ENCODE results near the gene TEKT1. TPM values are rescaled to one million over a fixed set of nuclear protein-coding genes. Genes with fewer than 3 reads are reported as not detected.
"Not testable (repeated sequence)": the region's sequence is repeated elsewhere in the genome, so short reads cannot be mapped to it uniquely, and the experiment has no call there.

The TEKT1 gene
- not detected for total RNA-seq
- polyA plus RNA-seq (ENCODE audit: insufficient read depth in 1 of 8, insufficient read length in 8 of 8, low replicate concordance in 1 of 8) = under 1 TPM in 4 of 8 donors, not detected in 4; 0.07 to 0.43 (median 0.18) TPM
- long read RNA-seq, donor 1 = 0 reads
- long read RNA-seq, donor 2 = 0 reads
- long read RNA-seq, donor 3 = 0 reads
- long read RNA-seq, donor 4 = 0 reads
- long read RNA-seq, donor 5 = 0 reads
- long read RNA-seq, donor 6 = 0 reads
- long read RNA-seq, donor 7 = 0 reads
- long read RNA-seq, donor 8 = 0 reads
- long read RNA-seq, donor 9 = 0 reads
- long read RNA-seq, donor 10 = 0 reads
- long read RNA-seq, donor 11 = 0 reads

DNA sequence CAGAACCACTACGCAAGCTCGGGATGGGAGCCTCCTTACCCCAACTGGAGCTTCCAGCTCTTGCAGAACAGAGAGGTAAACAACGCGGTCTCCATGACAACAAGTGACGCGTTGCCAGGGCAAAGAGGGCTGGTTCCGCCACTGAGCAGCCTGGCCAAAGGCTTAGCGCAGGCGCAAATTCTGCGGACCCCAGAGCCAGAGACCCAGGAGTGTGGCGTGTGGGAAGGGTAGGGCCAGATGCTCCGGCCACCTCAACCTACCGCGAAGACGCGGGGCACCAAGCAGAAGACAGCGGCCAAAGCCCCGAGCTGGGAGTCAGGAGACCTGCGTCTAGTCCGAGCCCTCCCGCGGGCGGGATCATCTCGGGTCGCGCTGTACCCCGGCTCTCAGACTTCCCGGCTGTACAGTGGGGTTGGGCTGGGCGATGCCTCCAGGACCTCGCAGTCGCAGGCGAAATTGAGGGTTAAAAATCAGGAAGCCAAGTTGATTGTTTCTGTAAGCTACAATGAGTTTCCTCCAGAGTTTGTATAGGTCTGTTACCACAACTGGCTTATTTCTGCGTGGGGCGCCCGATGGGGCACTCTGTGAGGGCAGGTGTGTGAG lies at the start of gene TEKT1:
Gene TEKT1 (minus strand): TSS at position 69 of the 603 bp plus-strand sequence. CDS start 1,353 bp downstream, outside the sequence.
- H3K9me3 ChIP-seq (replicated peaks; ENCODE audit: control insufficient read depth, low read depth, low read length) = no peaks in the 10 kb centered on the region
- DNase-seq = peak; percentile 79
- WGBS (ENCODE audit: insufficient coverage) = 2% methylated on average over 29 of the region's 35 CpGs
- H3K36me3 ChIP-seq (ENCODE audit: control insufficient read depth, insufficient read depth, low read length) = no peaks in the 10 kb centered on the region
- H3K4me1 ChIP-seq (ENCODE audit: control insufficient read depth, insufficient read depth, low read length) = peaks cover 8% of the 10 kb centered on the region
- H3K4me3 ChIP-seq (ENCODE audit: low read length) = peak within 1 kb of the TSS; percentile 8
- peaks cover 23% of the 10 kb centered on the region for H3K27me3 ChIP-seq (ENCODE audit: control insufficient read depth, insufficient read depth, low read length)
- H3K27ac ChIP-seq (ENCODE audit: low read length) = no peak within 1 kb of the TSS

DNA sequence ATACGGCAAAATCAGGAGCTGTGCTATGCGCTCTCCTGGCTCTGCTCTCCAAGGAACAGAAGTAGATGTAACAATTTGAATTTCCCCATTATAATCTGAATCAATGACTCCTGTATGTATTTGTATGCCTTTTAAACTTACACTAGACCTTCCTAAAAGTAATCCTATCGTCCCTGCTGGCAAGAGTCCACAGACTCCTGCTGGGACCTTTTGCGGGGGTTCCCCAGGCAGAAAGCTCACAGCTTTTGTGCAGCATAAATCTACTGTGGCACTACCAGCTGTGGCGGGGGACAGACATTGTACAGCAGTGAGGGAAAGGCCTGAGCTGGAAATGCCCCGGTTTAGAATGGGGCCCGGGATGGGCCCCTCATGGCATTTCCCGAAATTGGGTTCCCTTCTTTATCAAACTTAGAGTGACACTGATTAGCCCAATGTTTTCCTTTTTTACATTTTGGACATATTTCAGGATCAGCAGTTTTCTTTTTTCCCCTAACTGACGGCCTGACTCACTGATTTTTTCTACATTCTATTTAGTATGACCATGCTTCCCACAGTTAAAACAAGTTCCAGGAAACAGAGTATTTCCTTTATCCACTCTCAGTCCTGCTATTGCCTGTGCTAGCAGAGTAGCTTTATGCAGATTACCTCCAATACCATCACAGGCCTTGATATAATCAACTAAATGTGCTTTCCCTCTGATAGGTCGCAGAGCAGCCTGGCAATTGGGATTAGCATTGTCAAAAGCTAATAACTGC lies 47.9 kb upstream of the TEKT1 start:
- 51% methylated on average over 7 of the region's 10 CpGs for WGBS (ENCODE audit: insufficient coverage)
- DNase-seq; H3K9me3 ChIP-seq (replicated peaks; ENCODE audit: control insufficient read depth, low read depth, low read length); H3K36me3 ChIP-seq (ENCODE audit: control insufficient read depth, insufficient read depth, low read length); H3K27me3 ChIP-seq (ENCODE audit: control insufficient read depth, insufficient read depth, low read length); H3K27ac ChIP-seq (ENCODE audit: low read length); H3K4me1 ChIP-seq (ENCODE audit: control insufficient read depth, insufficient read depth, low read length); H3K4me3 ChIP-seq (ENCODE audit: low read length): not testable (repeated sequence)

DNA sequence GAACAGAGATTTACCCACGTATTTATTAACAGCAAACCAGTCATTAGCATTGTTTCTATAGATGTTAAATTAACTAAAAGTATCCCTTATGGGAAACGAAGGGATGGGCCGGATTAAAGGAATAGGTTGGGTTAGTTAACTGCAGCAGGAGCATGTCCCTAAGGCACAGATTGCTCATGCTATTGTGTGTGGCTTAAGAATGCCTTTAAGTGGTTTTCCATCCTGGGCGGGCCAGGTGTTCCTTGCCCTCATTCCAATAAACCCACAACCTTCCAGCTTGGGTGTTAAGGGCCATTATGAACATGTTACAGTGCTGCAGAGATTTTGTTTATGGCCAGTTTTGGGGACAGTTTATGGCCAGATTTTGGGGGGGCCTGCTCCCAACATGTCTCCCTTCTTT lies 43.7 kb upstream of the TEKT1 start:
- not testable (repeated sequence) for H3K4me3 ChIP-seq (ENCODE audit: low read length); H3K4me1 ChIP-seq (ENCODE audit: control insufficient read depth, insufficient read depth, low read length); H3K9me3 ChIP-seq (replicated peaks; ENCODE audit: control insufficient read depth, low read depth, low read length); H3K27me3 ChIP-seq (ENCODE audit: control insufficient read depth, insufficient read depth, low read length); DNase-seq; H3K27ac ChIP-seq (ENCODE audit: low read length); H3K36me3 ChIP-seq (ENCODE audit: control insufficient read depth, insufficient read depth, low read length)
- no CpG with 5 or more reads among the region's 4 CpGs for WGBS (ENCODE audit: insufficient coverage)

DNA sequence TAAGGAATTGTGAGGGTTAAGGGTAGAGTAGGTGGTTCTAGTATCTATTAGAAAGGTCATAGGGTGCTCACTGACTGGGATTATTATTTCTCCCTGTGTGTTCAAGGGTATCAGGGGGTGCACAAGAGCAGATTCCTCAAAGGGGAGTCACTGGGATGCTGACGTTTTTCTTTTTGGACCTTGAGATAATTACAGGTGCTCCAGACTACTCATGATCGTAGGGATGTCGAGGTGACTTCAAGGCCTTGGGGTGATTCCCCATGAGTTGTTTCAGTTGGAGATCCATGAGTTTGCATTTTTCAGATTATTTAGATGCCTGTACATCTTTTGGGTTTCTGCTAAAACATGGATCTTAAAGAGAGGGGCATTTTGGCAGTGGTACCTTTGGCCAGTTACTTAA lies 41.4 kb upstream of the TEKT1 start:
- Histone ChIP-seq H3K4me1 (ENCODE audit: control insufficient read depth, insufficient read depth, low read length) (no peaks in the 10 kb centered on the region), H3K36me3 (ENCODE audit: control insufficient read depth, insufficient read depth, low read length) (no peaks in the 10 kb centered on the region), H3K27me3 (ENCODE audit: control insufficient read depth, insufficient read depth, low read length) (peaks cover 2% of the 10 kb centered on the region), H3K27ac (ENCODE audit: low read length) (no peak overlapping the region), H3K4me3 (ENCODE audit: low read length) (no peak overlapping the region), H3K9me3 (replicated peaks; ENCODE audit: control insufficient read depth, low read depth, low read length) (no peaks in the 10 kb centered on the region)
- WGBS (ENCODE audit: insufficient coverage) = 95% methylated on average over 2 of the region's 3 CpGs
- no peak for DNase-seq

DNA sequence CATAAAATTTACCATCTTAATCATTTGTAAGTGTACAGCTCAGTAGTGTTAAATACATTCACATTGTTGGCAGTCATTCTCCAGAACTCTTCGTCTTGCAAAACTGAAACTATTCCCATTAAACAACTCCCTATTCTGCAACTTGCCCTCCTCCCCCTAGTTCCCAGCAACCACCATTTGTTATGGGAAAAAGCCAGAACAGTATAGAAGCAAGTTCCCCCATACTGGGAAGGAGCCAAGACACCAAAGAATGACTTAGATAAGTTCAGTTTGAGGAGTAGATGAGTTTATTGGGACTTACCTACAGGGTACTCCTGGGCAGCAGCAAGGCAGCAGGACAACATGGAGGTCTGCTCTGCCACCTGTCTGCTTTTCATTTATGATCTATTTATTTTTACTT lies 39.3 kb upstream of the TEKT1 start:
- H3K27me3 ChIP-seq (ENCODE audit: control insufficient read depth, insufficient read depth, low read length) = peaks cover 2% of the 10 kb centered on the region
- no peaks in the 10 kb centered on the region for H3K4me1 ChIP-seq (ENCODE audit: control insufficient read depth, insufficient read depth, low read length)
- no peak overlapping the region for H3K27ac ChIP-seq (ENCODE audit: low read length)
- no peak for DNase-seq
- no peaks in the 10 kb centered on the region for H3K36me3 ChIP-seq (ENCODE audit: control insufficient read depth, insufficient read depth, low read length)
- no CpG with 5 or more reads among the region's 1 CpG for WGBS (ENCODE audit: insufficient coverage)
- H3K9me3 ChIP-seq (replicated peaks; ENCODE audit: control insufficient read depth, low read depth, low read length) = no peaks in the 10 kb centered on the region
- no peak overlapping the region for H3K4me3 ChIP-seq (ENCODE audit: low read length)

GRCh38 chr17:6868582-6868981 lies 37.1 kb upstream of the TEKT1 start:
- no peak for DNase-seq
- H3K36me3 ChIP-seq (ENCODE audit: control insufficient read depth, insufficient read depth, low read length) = no peaks in the 10 kb centered on the region
- no peak overlapping the region for H3K27ac ChIP-seq (ENCODE audit: low read length)
- no peak overlapping the region for H3K4me3 ChIP-seq (ENCODE audit: low read length)
- 60% methylated on average over 1 of the region's 2 CpGs for WGBS (ENCODE audit: insufficient coverage)
- no peaks in the 10 kb centered on the region for H3K9me3 ChIP-seq (replicated peaks; ENCODE audit: control insufficient read depth, low read depth, low read length)
- peaks cover 2% of the 10 kb centered on the region for H3K27me3 ChIP-seq (ENCODE audit: control insufficient read depth, insufficient read depth, low read length)
- H3K4me1 ChIP-seq (ENCODE audit: control insufficient read depth, insufficient read depth, low read length) = no peaks in the 10 kb centered on the region

GRCh38 chr17:6867849-6868248 lies 36.3 kb upstream of the TEKT1 start:
- Histone ChIP-seq H3K36me3 (ENCODE audit: control insufficient read depth, insufficient read depth, low read length) (no peaks in the 10 kb centered on the region), H3K27ac (ENCODE audit: low read length) (no peak overlapping the region), H3K27me3 (ENCODE audit: control insufficient read depth, insufficient read depth, low read length) (peaks cover 4% of the 10 kb centered on the region), H3K9me3 (replicated peaks; ENCODE audit: control insufficient read depth, low read depth, low read length) (no peaks in the 10 kb centered on the region), H3K4me3 (ENCODE audit: low read length) (no peak overlapping the region), H3K4me1 (ENCODE audit: control insufficient read depth, insufficient read depth, low read length) (no peaks in the 10 kb centered on the region)
- WGBS (ENCODE audit: insufficient coverage) = 80% methylated on average over 3 of the region's 3 CpGs
- DNase-seq = no peak

DNA sequence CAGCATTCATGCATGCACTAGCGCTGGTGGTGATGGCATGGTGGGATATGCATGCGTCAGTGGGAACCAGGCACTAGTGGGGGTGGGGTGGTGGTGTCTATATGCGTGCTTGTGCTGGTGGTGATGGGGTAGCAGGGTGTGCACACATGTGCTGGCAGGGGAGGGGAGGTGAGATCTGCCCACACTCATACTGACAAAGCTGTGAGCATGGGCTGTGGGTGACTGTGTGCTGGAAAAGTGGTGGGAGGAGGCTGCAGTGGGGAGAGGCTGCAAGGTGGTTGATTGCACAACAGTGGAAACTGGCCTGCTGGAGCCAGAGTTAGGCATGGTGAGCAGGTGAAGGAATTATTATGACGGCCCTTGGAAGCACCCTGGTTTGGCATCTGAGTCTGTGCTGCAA lies 31.3 kb upstream of the TEKT1 start:
- WGBS (ENCODE audit: insufficient coverage) = 93% methylated on average over 4 of the region's 4 CpGs
- H3K9me3 ChIP-seq (replicated peaks; ENCODE audit: control insufficient read depth, low read depth, low read length) = no peaks in the 10 kb centered on the region
- no peak for DNase-seq
- peaks cover 4% of the 10 kb centered on the region for H3K27me3 ChIP-seq (ENCODE audit: control insufficient read depth, insufficient read depth, low read length)
- no peaks in the 10 kb centered on the region for H3K36me3 ChIP-seq (ENCODE audit: control insufficient read depth, insufficient read depth, low read length)
- no peak overlapping the region for H3K27ac ChIP-seq (ENCODE audit: low read length)
- no peak overlapping the region for H3K4me3 ChIP-seq (ENCODE audit: low read length)
- no peaks in the 10 kb centered on the region for H3K4me1 ChIP-seq (ENCODE audit: control insufficient read depth, insufficient read depth, low read length)

DNA sequence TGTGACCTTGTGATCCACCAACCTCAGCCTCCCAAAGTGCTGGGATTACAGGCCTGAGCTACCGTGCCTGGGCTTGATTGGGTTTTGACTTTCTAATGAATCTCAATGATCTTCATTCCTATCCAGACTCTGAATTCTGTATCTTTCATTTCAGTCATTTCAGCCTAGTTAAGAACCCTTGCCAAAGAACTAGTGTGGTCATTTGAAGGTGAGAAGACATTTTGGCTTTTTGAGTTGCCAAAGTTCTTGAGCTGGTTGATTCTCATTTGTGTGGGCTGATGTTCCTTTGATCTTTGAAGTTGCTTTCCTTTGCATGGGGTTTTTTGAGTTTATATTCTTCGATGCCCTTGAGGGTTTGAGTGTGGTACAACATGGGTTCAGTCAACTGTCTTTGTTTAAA lies 30.6 kb upstream of the TEKT1 start:
- H3K4me3 ChIP-seq (ENCODE audit: low read length) = no peak overlapping the region
- no peak overlapping the region for H3K27ac ChIP-seq (ENCODE audit: low read length)
- no CpG with 5 or more reads among the region's 2 CpGs for WGBS (ENCODE audit: insufficient coverage)
- H3K36me3 ChIP-seq (ENCODE audit: control insufficient read depth, insufficient read depth, low read length) = no peaks in the 10 kb centered on the region
- no peak for DNase-seq
- H3K27me3 ChIP-seq (ENCODE audit: control insufficient read depth, insufficient read depth, low read length) = peaks cover 4% of the 10 kb centered on the region
- no peaks in the 10 kb centered on the region for H3K4me1 ChIP-seq (ENCODE audit: control insufficient read depth, insufficient read depth, low read length)
- no peaks in the 10 kb centered on the region for H3K9me3 ChIP-seq (replicated peaks; ENCODE audit: control insufficient read depth, low read depth, low read length)

DNA sequence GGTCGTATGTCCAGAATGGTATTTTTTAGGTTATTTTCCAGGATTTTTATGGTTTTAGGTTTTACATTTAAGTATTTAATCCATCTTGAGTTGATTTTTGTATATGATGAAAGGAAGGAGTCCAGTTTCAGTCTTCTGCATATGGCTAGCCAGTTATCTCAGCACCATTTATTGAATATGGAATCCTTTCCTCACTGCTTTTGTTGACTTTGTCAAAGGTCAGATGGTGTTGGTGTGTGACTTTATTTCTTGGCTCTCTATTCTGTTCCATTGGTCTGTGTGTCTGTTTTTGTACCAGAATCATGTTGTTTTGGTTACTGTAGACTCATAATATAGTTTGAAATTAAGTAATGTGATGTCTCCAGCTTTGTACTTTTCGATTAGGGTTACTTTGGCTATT lies 26.4 kb upstream of the TEKT1 start:
- DNase-seq = no peak
- no CpG with 5 or more reads among the region's 2 CpGs for WGBS (ENCODE audit: insufficient coverage)
- Histone ChIP-seq H3K27me3 (ENCODE audit: control insufficient read depth, insufficient read depth, low read length) (peaks cover 8% of the 10 kb centered on the region), H3K4me3 (ENCODE audit: low read length) (no peak overlapping the region), H3K36me3 (ENCODE audit: control insufficient read depth, insufficient read depth, low read length) (no peaks in the 10 kb centered on the region), H3K9me3 (replicated peaks; ENCODE audit: control insufficient read depth, low read depth, low read length) (no peaks in the 10 kb centered on the region), H3K27ac (ENCODE audit: low read length) (no peak overlapping the region), H3K4me1 (ENCODE audit: control insufficient read depth, insufficient read depth, low read length) (no peaks in the 10 kb centered on the region)

Data from muscle of leg (tissue), 16 donors.